Kidney epithelial cell (primary cell): ENCODE data around the gene CSF3R. TPM values are rescaled to one million over a fixed set of nuclear protein-coding genes. Genes with fewer than 3 reads are reported as not detected.
"Not testable (repeated sequence)": the region's sequence is repeated elsewhere in the genome, so short reads cannot be mapped to it uniquely, and the experiment has no call there.

Experiments used
- DNase-seq: peaks from one replicate; pipeline ENCODE4 v3.0.0-alpha.2; 2010; ENCODE audit warnings: low read depth
- H3K27me3 ChIP-seq: 2 replicates; pipeline ENCODE4 v1.6.0; 2011; ENCODE audit warnings: low read length; ENCODE audit not compliant: control insufficient read depth, insufficient read depth
- H3K36me3 ChIP-seq: 2 replicates; pipeline ENCODE4 v1.5.1; 2011; ENCODE audit warnings: low read length; ENCODE audit not compliant: control insufficient read depth, insufficient read depth
- H3K4me3 ChIP-seq: 2 replicates; pipeline ENCODE4 v1.5.1; 2011; ENCODE audit warnings: low read depth, mild to moderate bottlenecking, control low read depth, low read length
- CTCF ChIP-seq: IDR thresholded peaks from 2 replicates; pipeline ENCODE4 v1.5.1; 2011; ENCODE audit warnings: mild to moderate bottlenecking, moderate library complexity, low read length, control low read depth, inconsistent platforms; ENCODE audit not compliant: insufficient read depth, poor library complexity, severe bottlenecking
- total RNA-seq: library from RNA; depleted of rRNA; stranded (reverse); fragments of >200 nt; gene quantifications from 2 replicates; pipeline ENCODE4 v1.2.3, GENCODE V29; 2015

CSF3R gene
- total RNA-seq, 1 donor from 2014 or later: not detected

DNA sequence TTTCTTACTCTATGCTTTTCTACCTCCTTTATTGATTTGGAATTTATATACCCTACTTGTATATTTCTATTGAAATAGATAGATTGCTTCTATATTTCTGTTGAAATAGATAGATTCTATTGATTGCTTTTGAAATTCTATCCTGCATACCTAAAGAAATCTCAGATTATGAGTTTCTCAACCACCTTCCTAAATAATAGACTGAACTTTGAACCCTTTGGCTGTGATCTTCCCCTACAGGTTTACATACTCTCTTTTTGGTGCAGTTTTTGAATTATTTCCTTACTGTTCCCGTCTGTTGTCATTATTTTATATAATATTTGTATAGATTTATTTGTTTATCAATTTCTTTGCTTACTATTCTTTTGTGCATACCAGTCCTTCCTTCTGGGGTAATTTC lies 20.4 kb upstream of the CSF3R start:
- DNase-seq: no peak
- no peaks in the 10 kb centered on the region for H3K36me3 ChIP-seq
- H3K27me3 ChIP-seq: peaks cover 5% of the 10 kb centered on the region
- no peak overlapping the region for H3K4me3 ChIP-seq
- TF ChIP-seq CTCF: no peak

GRCh38 chr1:36502616-36503015 lies 19.9 kb upstream of the CSF3R start:
- Histone ChIP-seq H3K27me3 (peaks cover 4% of the 10 kb centered on the region), H3K4me3 (no peak overlapping the region), H3K36me3 (no peaks in the 10 kb centered on the region)
- no peak for DNase-seq
- TF ChIP-seq CTCF: no peak

DNA sequence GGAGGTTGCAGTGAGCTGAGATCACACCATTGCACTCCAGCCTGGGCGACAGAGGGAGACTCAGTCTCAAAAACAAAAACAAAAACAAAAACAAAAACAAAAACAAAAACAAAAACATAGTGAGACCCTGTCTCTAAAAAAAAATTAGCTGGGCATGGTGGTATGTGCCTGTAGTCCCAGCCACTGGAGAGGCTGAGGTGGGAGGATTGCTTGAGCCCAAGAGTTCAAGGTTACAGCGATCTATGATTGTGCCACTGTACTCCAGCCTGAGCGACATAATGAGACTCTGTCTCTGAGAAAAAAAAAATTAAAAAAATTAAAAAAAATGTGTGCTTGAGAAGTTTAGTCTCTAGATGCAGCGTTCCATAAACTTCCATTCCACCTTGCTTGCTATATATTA lies 19.2 kb upstream of the CSF3R start:
- DNase-seq, H3K4me3 ChIP-seq, H3K36me3 ChIP-seq, H3K27me3 ChIP-seq: not testable (repeated sequence)

DNA sequence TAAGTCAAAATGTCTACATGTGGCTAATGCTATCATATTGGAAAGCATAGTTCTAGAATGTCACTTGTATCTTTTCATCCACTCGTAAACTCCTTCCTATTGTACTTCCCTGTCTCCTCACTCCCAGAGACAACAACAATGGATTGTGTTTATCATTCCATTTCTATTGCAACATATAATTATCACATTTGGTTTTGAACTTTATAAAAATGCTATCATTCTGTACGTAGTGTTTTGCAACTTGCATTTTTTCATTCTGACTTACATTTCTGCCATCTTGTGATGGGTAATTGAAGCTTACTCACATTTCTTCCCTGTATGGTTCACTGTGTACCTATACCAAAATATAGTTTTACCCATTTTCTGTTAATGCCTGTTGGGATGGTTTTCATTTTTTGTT lies 14.5 kb upstream of the CSF3R start:
- H3K36me3 ChIP-seq: no peaks in the 10 kb centered on the region
- H3K27me3 ChIP-seq: no peaks in the 10 kb centered on the region
- no peak for TF ChIP-seq CTCF
- H3K4me3 ChIP-seq: no peak overlapping the region
- DNase-seq: no peak

DNA sequence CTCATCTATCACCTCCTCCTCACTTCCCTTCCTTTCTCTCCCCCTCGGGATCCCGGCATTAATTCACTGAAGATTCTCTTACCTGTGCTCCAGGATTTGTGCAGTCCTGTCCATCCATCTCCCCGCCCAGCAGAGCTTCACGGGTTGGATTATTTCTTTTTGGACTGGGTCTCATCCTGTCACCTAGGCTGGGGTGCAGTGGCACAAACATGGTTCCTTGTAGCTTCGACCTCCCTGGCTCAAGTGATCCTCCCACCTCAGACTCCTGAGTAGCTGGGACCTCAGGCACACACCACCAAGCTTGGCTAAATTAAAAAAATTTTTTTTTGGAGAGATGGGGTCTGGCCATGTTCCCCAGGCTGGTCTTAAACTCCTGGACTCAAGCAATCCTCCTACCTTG lies 12.3 kb upstream of the CSF3R start:
- no peak for DNase-seq
- no peak for TF ChIP-seq CTCF
- no peaks in the 10 kb centered on the region for H3K36me3 ChIP-seq
- no peak overlapping the region for H3K4me3 ChIP-seq
- no peaks in the 10 kb centered on the region for H3K27me3 ChIP-seq

DNA sequence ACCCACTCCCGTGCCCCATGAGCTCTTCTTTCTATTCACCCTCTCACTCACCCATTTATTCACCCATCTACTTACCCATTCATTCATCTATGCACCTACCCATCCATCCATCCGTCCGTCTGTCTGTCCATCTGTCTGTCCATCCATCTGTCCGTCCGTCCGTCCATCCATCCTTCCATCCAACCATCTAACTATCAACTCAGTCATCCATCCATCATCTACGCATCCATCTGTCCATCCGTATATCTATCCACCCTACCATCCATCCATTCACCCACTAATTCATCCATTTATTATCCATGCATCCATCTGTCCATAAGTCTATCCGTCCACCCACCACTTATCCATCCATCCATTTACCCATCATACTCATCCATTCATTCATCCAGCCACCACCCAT lies 10.8 kb upstream of the CSF3R start:
- H3K36me3 ChIP-seq: no peaks in the 10 kb centered on the region
- no peaks in the 10 kb centered on the region for H3K27me3 ChIP-seq
- no peak for DNase-seq
- TF ChIP-seq CTCF: no peak
- no peak overlapping the region for H3K4me3 ChIP-seq
